ENCODE measurements around the gene SAMD5. TPM values are rescaled to one million over a fixed set of nuclear protein-coding genes. Genes with fewer than 3 reads are reported as not detected.

The SAMD5 gene
- total and polyA plus RNA-seq, 7 donors, result 0.68 to 6.8 (median 1.1) TPM

GRCh38 chr6:147615659-147616456 is 107.4 kb downstream of the SAMD5 start:
- no peak for TF ChIP-seq POLR2A (IDR thresholded peaks at IDR 0.05)
- TF ChIP-seq POLR2AphosphoS5 (IDR thresholded peaks at IDR 0.05), result no peak
- H3K36me3 ChIP-seq, result no peaks in the 10 kb centered on the region
- H3K27me3 ChIP-seq, result no peaks in the 10 kb centered on the region
- H3K4me3 ChIP-seq, result no peak overlapping the region
- no peaks in the 10 kb centered on the region for H3K9me3 ChIP-seq
- DNase-seq, result no peak
- intact Hi-C loops (cut with DNase I), result no loop called here
- WGBS, 2 donors, result 81 to 88% methylated on average over 6 of the region's 6 CpGs
- no peaks in the 10 kb centered on the region for H3K4me1 ChIP-seq
- no peak overlapping the region for H3K27ac ChIP-seq

GRCh38 chr6:147617366-147617765 is 108.9 kb downstream of the SAMD5 start:
- peaks cover 0 to 7% (median 0%) of the 10 kb centered on the region in 4 donors for H3K4me1 ChIP-seq
- no peaks in the 10 kb centered on the region for H3K9me3 ChIP-seq
- WGBS, 2 donors, result 96% methylated on average over 3 of the region's 3 CpGs
- no peaks in the 10 kb centered on the region for H3K27me3 ChIP-seq
- DNase-seq, result no peak
- TF ChIP-seq POLR2AphosphoS5 (IDR thresholded peaks at IDR 0.05) (no peak), EP300 (IDR thresholded peaks at IDR 0.05) (no peak), CTCF (IDR thresholded peaks at IDR 0.05) (no peak), POLR2A (IDR thresholded peaks at IDR 0.05) (no peak)
- intact Hi-C loops (cut with DNase I), result no loop called here
- no peak overlapping the region for H3K4me3 ChIP-seq
- H3K36me3 ChIP-seq, result no peaks in the 10 kb centered on the region
- no peak overlapping the region for H3K27ac ChIP-seq

- H3K9me3 ChIP-seq, result no peaks in the 10 kb centered on the region
- H3K4me3 ChIP-seq, result no peak overlapping the region
- DNase-seq, result no peak
- 91 to 92% methylated on average over 6 of the region's 6 CpGs for WGBS, 2 donors
- intact Hi-C loops (cut with DNase I), result no loop called here
- TF ChIP-seq POLR2AphosphoS5 (IDR thresholded peaks at IDR 0.05), result no peak
- no peak for TF ChIP-seq POLR2A (IDR thresholded peaks at IDR 0.05)
- no peak for TF ChIP-seq CTCF (IDR thresholded peaks at IDR 0.05)
- no peak for TF ChIP-seq EP300 (IDR thresholded peaks at IDR 0.05)
- no peak overlapping the region for H3K27ac ChIP-seq
- no peaks in the 10 kb centered on the region for H3K36me3 ChIP-seq
- no peaks in the 10 kb centered on the region for H3K27me3 ChIP-seq
- H3K4me1 ChIP-seq, result peaks cover 0 to 7% (median 0%) of the 10 kb centered on the region in 4 donors
Measured at GRCh38 chr6:147618457-147618856, 110.0 kb downstream of the SAMD5 start.

GRCh38 chr6:147618927-147619326 is 110.4 kb downstream of the SAMD5 start:
- no peak for DNase-seq
- H3K36me3 ChIP-seq, result no peaks in the 10 kb centered on the region
- H3K4me1 ChIP-seq, result peaks cover 0 to 7% (median 0%) of the 10 kb centered on the region in 4 donors
- 90 to 91% methylated on average over 6 of the region's 6 CpGs for WGBS, 2 donors
- intact Hi-C loops (cut with DNase I), result no loop called here
- TF ChIP-seq POLR2A (IDR thresholded peaks at IDR 0.05) (no peak), POLR2AphosphoS5 (IDR thresholded peaks at IDR 0.05) (no peak), EP300 (IDR thresholded peaks at IDR 0.05) (no peak)
- H3K9me3 ChIP-seq, result no peaks in the 10 kb centered on the region
- H3K27me3 ChIP-seq, result no peaks in the 10 kb centered on the region
- no peak overlapping the region for H3K27ac ChIP-seq
- no peak overlapping the region for H3K4me3 ChIP-seq

Data from sigmoid colon (tissue), 7 donors.